DND-41 (cell line): Measurements from ENCODE around the gene TMEM63B.

Experiments
- CTCF ChIP-seq: IDR thresholded peaks from 2 replicates; pipeline ENCODE4 v1.5.1; 2012; ENCODE audit warnings: borderline replicate concordance, low read length, moderate library complexity, mild to moderate bottlenecking; ENCODE audit not compliant: poor library complexity, severe bottlenecking; ENCODE audit errors: extremely low read depth
- EZH2 ChIP-seq: IDR thresholded peaks from 3 replicates; pipeline ENCODE4 v1.6.1; 2012; ENCODE audit warnings: borderline replicate concordance, low read depth, mild to moderate bottlenecking, moderate library complexity, low read length, inconsistent platforms; ENCODE audit not compliant: severe bottlenecking

GRCh38 chr6:44180886-44181285 is 53.5 kb downstream of the TMEM63B start:
- TF ChIP-seq CTCF (no peak), EZH2 (no peak)
